Measurements from ENCODE around the gene IGSF21.

The IGSF21 gene

DNA sequence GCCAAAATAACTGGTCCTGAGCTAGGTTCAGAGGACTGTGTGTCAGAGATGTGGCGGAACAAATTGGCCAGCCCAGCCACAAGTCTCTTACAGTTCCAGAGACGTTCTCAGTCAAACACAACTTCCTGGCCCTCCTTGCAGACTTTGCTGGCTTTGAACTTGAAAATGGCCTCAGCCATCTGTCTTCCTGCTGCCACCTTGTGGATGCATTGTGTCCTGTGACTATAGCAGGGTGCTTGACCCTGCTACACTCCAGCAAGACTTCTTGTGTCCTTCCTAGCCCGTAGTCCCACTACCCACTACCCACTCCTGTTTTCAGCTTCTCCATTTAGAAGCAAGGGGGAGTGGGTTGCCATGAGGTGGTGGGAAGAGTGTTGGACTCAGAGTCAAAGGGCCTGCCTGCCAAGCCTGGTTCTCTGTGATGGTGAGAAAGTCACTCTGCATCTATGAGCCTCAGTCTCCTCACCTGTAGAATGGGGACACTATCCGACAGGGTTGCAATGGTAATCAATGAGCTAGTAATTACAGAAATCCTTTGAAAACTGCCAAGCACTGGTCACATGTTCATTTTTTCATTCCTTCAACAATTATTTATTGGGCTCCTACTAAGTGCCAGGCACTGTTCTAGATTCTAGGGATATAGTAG lies 109.9 kb downstream of the IGSF21 start:
- DNase-seq (ENCODE audit: low read depth in 2 of 2), result no peak

DNA sequence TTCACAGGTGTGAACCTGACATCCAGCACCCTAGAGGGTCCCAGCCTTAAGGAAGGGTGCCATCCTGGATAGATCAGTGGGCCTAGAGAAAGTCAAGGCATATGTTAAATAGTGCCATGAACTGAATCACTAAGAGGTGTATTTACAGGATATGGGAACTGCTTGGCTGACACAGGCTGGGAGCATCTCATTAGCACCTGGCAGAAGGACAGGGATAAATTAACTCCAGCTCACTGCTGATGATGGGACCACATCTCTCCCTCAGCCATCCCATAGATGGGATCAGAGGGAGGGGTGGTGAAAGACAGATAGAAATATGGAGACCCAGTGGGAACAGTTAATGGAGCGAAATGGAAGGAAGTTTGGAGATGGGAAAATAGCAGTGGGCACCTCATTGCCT lies 122.0 kb downstream of the IGSF21 start:
- DNase-seq (ENCODE audit: low read depth in 2 of 2), result no peak

DNA sequence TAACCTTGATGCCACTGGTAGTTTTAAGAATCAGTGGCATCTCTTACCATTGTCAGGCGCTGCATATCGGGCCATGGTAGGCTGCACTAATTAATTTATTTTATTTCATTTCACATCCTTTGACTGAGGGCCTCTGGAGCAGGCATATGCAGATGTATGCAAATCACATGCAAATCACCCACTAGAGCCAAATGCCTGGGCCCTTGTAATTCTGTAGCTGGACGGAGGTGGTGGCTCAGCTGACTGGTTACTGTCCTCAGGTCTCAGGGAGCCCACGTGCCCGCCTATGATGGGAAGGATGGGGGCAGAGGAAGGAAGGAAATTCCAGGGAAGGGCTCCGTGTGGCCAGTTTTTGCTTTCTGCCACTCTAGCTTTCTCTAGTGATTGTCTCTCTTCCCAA lies 122.7 kb downstream of the IGSF21 start:
- no peak for DNase-seq (ENCODE audit: low read depth in 2 of 2)

DNA sequence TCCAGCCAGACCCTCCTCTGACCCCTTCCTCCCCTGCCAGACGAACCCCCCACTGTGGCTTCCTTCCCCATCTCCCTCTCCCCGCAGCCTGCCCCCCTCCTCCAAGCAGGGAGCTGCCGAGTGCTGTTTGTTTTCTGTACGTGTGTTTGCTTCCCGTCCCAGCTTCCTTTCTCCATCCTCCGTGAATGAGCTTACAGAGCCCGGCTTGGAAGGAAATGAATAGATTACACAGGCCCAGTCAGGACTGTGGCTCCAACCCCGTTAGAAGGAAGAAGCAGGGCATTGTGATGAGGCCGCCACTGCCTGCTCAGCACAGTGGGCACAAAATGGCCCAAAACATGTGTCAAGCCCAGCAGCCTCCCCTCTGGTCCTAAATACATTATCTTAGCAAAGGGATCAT lies 123.2 kb downstream of the IGSF21 start:
- no peak for DNase-seq (ENCODE audit: low read depth in 2 of 2)

DNA sequence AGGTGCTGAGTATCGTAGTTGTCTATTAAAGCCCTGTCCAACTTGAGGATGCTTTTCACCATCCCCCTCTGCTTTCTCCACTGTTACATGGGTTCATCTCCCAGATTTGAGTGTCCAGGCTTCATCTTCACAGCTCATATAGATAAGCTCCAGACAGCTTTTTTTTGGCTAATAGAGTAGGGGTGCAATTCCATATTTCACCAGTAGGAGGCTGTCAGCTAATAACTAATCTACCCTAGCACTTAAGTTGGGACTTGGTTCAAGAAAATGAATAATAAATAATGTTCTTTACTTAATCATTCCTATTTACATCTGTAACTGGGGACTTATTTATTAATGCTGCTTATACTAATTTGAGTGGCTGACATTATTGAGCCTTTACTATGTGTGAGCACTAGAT lies 124.5 kb downstream of the IGSF21 start:
- DNase-seq (ENCODE audit: low read depth in 2 of 2), result no peak

DNA sequence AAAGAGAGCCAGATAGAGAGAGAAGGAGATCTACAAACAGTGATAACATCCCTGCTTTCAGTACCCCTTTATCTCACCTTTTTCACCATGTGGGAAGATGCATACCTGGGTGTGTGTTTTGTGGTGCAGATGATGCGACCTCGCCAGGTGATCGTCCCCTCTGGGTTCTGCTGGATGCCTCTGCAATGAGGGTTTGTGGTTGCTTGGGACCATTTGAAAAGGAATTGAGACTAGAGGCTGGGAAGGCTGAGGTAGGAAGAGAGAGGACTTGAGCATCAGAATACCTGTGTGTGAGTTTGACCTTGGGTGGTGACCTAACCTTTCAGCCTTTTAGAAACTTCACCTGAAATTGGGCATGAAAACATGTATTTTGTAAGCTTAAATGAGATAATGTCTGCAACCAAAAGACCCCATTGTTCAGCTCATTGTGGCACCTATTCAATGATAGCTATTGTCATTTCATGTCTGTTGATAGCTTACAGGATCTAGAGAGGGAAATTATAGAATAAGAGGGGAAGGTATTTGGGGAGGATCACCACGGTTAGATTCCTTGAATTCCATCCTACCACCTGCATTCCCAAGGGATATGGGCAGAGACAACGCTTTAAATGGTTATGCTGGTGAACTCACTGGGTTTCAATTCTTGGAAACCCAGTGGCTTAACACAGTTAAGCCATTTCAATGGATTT lies 125.7 kb downstream of the IGSF21 start:
- no peak for DNase-seq (ENCODE audit: low read depth in 2 of 2)

- DNase-seq (ENCODE audit: low read depth in 2 of 2), result no peak
Measured at GRCh38 chr1:18234790-18235242, 127.2 kb downstream of the IGSF21 start.

DNA sequence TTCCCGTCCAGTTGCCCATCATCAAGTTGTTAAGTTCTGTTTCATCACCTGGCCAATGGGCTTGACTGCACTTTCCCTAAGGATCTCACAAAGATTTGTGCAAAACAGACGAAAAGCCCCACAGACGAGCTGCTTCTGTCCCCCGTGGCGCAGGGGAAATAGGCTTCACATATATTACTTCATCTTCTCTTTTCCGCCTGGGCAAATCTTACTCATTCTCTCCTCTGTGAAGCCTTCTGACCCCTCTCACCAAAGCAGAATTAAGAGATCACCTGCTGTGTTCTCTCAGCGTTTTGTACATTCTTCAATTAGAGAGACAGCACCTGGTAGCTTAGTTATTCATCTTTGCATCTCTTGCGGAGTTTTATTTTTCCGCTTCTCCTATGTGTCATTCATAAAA lies 129.8 kb downstream of the IGSF21 start:
- no peak for DNase-seq (ENCODE audit: low read depth in 2 of 2)

DNA sequence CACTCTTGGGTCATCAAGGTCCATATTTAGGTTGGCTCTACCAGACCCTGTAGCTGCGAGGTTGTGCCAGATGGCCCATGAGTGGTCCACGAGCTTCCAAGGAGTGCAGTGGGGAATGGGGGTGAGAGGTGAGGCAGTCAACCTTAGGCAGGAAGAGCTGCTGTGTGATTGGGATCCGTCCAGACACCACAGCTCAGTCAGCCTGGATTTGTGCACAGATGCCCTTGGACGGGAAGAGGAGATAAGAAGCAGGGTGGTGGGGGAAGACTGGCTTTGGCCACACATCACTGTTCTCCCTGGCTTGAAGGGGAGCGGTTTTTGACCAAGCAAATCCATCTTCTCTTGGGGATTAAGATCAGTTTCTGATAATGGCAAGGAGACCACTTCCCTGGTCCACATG lies 130.6 kb downstream of the IGSF21 start:
- DNase-seq (ENCODE audit: low read depth in 2 of 2), result no peak

- no peak for DNase-seq (ENCODE audit: low read depth in 2 of 2)
Measured at GRCh38 chr1:18239671-18240070, 132.1 kb downstream of the IGSF21 start.

- DNase-seq (ENCODE audit: low read depth in 2 of 2), result no peak
Measured at GRCh38 chr1:18240906-18241305, 133.3 kb downstream of the IGSF21 start.

GRCh38 chr1:18241891-18242290 lies 134.3 kb downstream of the IGSF21 start:
- DNase-seq (ENCODE audit: low read depth in 2 of 2), result no peak

GRCh38 chr1:18243503-18244175 lies 136.0 kb downstream of the IGSF21 start:
- DNase-seq (ENCODE audit: low read depth in 2 of 2), result no peak

GRCh38 chr1:18244762-18245161 lies 137.2 kb downstream of the IGSF21 start:
- no peak for DNase-seq (ENCODE audit: low read depth in 2 of 2)

GRCh38 chr1:18245647-18246046 lies 138.0 kb downstream of the IGSF21 start:
- no peak for DNase-seq (ENCODE audit: low read depth in 2 of 2)

DNA sequence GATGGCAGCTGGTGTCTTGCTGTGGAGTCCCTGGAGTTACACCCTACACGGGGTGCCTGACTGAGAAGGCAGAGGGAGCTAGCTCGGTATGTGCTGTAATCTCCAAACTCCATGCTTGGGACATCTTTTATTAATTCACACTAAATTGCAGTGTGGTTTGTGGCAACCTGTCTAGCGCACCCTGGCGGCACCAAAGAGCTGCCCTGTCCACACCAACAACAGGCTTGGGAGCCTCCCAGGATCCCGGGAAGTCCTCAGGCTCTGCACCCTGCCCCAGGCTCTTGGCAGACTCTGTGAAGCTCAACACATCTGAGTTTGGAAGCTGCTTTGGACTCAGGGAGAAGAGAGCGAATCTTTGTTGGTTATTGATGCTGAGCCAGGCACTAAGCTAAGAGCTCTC lies 138.9 kb downstream of the IGSF21 start:
- no peak for DNase-seq (ENCODE audit: low read depth in 2 of 2)

GRCh38 chr1:18247151-18247550 lies 139.6 kb downstream of the IGSF21 start:
- DNase-seq (ENCODE audit: low read depth in 2 of 2), result no peak

- no peak for DNase-seq (ENCODE audit: low read depth in 2 of 2)
Measured at GRCh38 chr1:18249631-18250030, 142.0 kb downstream of the IGSF21 start.

DNA sequence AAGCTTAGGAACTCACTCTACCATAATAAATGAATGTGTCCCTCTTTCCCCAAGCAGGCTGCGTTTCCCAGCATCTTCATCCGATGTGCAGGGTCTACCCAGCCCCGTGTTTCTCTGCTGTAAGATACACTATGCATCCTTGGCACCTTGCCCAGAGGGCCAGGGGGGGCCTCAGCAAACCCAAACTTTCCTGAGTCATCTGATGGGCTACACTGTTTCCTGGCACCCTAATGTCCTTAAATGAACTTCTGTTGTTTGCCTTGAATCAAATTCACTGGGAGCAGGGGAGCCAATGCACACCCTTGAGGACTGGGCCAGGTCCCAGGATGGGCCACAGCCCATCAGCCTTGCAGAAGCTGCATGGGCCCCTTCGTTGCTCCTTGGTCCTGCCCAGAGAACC lies 145.5 kb downstream of the IGSF21 start:
- no peak for DNase-seq (ENCODE audit: low read depth in 2 of 2)

DNA sequence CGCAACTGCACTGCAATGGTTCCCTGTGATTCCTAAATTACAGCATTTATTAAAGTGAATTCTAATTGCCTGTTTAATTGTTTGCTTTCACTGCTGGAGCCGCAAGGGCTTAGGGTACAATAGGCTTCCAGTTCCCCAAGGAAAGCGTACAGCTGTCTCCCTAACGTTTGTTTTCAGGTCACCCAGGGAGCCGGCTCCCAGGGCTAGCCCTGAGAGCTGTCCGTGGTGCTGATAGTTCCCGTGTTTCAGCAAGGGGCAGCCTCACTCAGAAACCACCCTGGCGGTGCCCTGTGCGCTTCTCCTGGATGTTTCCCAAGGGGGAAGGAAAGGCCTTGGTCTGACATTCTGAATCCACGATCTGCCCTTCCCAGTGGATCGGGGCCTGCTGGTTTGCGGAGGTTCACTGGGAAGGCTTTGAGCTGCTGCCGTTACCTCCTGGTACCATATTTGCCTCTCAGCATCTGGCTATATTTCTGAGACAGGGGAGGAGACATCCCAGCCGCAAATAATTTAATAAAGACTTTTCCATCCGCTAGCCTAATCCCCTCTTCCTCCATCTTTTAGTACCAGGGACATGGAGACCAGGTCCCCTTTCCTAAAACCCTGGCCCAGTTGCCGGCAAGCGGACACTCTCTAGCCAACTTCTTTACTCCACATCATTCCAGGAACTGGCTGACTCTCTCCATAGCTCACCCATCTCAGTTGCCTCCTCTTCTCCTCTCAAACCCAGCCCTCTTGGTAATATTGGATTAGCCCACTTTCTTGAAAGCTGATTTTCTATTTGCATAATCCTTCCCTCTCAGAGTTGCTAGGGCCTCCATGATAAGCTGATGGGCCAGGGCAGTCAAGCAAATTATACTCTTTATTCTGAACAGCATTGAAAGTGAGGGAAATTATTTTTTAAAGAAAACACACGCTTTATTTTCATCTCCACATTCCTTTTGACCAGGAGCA lies 149.0 kb downstream of the IGSF21 start:
- DNase-seq (ENCODE audit: low read depth in 2 of 2), result no peak

DNA sequence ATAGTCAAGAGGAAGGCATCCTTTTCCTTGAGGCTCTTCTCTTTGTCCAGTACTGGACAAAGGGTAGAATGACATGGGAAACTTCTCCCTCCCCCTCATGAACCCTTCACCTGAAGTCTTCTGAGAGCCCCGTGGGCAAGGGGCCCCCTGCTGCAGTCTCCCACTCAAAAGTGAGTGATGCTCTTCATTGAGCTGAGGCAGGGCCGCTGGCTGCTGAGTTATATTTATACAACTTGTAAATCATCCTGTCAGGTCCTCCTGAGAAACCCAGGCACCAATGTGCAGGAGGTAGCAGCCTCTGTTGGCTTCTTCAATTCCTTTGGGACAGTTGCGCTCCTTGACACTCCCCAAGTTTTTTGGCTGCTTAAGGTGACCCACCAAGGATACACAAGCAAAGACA lies 150.2 kb downstream of the IGSF21 start:
- DNase-seq (ENCODE audit: low read depth in 2 of 2), result no peak

GRCh38 chr1:18261891-18262290 lies 154.3 kb downstream of the IGSF21 start:
- DNase-seq (ENCODE audit: low read depth in 2 of 2), result no peak
